A549 (cell line): ENCODE results near the gene KRT35.

Experiments used
- EP300 ChIP-seq, 2 experiments: fragments of >200 bp; sonication (Bioruptor Twin); formaldehyde crosslinking; IDR thresholded peaks; 2 replicates in 1 of 2; 3 replicates in 1 of 2; pipeline ENCODE4 v1.6.1; 2016 to 2017
- HDAC2 ChIP-seq: fragments of 200-600 bp; sonication (generic); IDR thresholded peaks from 2 replicates; pipeline ENCODE4 v1.6.1; 2016
- JUN ChIP-seq, 2 experiments: fragments of >200 bp; sonication (Bioruptor Twin); formaldehyde crosslinking; IDR thresholded peaks; 2 replicates in 1 of 2; 3 replicates in 1 of 2; pipeline ENCODE4 v1.6.1; 2016 to 2017
- MAX ChIP-seq: IDR thresholded peaks from 2 replicates; pipeline ENCODE4 v1.6.1; 2012
- PHF8 ChIP-seq: fragments of 200-600 bp; sonication (generic); IDR thresholded peaks from 2 replicates; pipeline ENCODE4 v1.6.1; 2016; ENCODE audit warnings: low read depth, mild to moderate bottlenecking, antibody characterized with exemption, moderate library complexity, borderline replicate concordance
- POLR2A ChIP-seq: IDR thresholded peaks from 2 replicates; pipeline ENCODE4 v1.6.1; 2012; ENCODE audit warnings: mild to moderate bottlenecking, low read length
- POLR2AphosphoS2 ChIP-seq: conservative IDR thresholded peaks from 2 replicates; pipeline ENCODE4 v1.6.1; 2012; ENCODE audit warnings: low read length, improper control_type of control experiment, inconsistent platforms
- RFX5 ChIP-seq: fragments of 450-650 bp; IDR thresholded peaks from 2 replicates; pipeline ENCODE4 v1.7.1; 2014; ENCODE audit warnings: antibody characterized with exemption, mild to moderate bottlenecking, moderate library complexity
- RNF2 ChIP-seq: fragments of 200-600 bp; sonication (generic); IDR thresholded peaks from 2 replicates; pipeline ENCODE4 v1.6.1; 2016; ENCODE audit warnings: low read depth, mild to moderate bottlenecking, antibody characterized with exemption, moderate library complexity, borderline replicate concordance
- TF ChIP-seq, protein P1 (sequence below): fragments of >200 bp; sonication (Bioruptor Twin); formaldehyde crosslinking; IDR thresholded peaks from 3 replicates; pipeline ENCODE4 v1.5.1; 2016
- TF ChIP-seq, protein P2 (sequence below): fragments of 250-450 bp; sonication (Bioruptor Pico); IDR thresholded peaks from 2 replicates; pipeline ENCODE4 v1.5.0; 2021; ENCODE audit warnings: mild to moderate bottlenecking, moderate library complexity, borderline replicate concordance
- TF ChIP-seq, protein P3 (sequence below): fragments of 150-350 bp; IDR thresholded peaks from 2 replicates; pipeline ENCODE4 v1.6.1; 2014; ENCODE audit warnings: low read depth, mild to moderate bottlenecking, low read length
- TF ChIP-seq, protein P4 (sequence below): fragments of 200-600 bp; sonication (generic); IDR thresholded peaks from 2 replicates; pipeline ENCODE4 v1.6.1; 2016; ENCODE audit warnings: antibody characterized with exemption, mild to moderate bottlenecking, moderate library complexity

- TF ChIP-seq MAX (no peak), RFX5 (no peak), EP300 (IDR thresholded peaks at IDR 0.05) (no peak), RNF2 (no peak), HDAC2 (no peak), POLR2AphosphoS2 (no peak), PHF8 (no peak), JUN (IDR thresholded peaks at IDR 0.05) (no peak), POLR2A (no peak)
- TF ChIP-seq, protein P1, sequence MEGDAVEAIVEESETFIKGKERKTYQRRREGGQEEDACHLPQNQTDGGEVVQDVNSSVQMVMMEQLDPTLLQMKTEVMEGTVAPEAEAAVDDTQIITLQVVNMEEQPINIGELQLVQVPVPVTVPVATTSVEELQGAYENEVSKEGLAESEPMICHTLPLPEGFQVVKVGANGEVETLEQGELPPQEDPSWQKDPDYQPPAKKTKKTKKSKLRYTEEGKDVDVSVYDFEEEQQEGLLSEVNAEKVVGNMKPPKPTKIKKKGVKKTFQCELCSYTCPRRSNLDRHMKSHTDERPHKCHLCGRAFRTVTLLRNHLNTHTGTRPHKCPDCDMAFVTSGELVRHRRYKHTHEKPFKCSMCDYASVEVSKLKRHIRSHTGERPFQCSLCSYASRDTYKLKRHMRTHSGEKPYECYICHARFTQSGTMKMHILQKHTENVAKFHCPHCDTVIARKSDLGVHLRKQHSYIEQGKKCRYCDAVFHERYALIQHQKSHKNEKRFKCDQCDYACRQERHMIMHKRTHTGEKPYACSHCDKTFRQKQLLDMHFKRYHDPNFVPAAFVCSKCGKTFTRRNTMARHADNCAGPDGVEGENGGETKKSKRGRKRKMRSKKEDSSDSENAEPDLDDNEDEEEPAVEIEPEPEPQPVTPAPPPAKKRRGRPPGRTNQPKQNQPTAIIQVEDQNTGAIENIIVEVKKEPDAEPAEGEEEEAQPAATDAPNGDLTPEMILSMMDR, result no peak
- TF ChIP-seq, protein P2, sequence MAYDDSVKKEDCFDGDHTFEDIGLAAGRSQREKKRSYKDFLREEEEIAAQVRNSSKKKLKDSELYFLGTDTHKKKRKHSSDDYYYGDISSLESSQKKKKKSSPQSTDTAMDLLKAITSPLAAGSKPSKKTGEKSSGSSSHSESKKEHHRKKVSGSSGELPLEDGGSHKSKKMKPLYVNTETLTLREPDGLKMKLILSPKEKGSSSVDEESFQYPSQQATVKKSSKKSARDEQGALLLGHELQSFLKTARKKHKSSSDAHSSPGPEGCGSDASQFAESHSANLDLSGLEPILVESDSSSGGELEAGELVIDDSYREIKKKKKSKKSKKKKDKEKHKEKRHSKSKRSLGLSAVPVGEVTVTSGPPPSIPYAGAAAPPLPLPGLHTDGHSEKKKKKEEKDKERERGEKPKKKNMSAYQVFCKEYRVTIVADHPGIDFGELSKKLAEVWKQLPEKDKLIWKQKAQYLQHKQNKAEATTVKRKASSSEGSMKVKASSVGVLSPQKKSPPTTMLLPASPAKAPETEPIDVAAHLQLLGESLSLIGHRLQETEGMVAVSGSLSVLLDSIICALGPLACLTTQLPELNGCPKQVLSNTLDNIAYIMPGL (CRISPR knock-in tag), result no peak
- TF ChIP-seq, protein P3, sequence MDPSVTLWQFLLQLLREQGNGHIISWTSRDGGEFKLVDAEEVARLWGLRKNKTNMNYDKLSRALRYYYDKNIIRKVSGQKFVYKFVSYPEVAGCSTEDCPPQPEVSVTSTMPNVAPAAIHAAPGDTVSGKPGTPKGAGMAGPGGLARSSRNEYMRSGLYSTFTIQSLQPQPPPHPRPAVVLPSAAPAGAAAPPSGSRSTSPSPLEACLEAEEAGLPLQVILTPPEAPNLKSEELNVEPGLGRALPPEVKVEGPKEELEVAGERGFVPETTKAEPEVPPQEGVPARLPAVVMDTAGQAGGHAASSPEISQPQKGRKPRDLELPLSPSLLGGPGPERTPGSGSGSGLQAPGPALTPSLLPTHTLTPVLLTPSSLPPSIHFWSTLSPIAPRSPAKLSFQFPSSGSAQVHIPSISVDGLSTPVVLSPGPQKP, result no peak
- TF ChIP-seq, protein P4, sequence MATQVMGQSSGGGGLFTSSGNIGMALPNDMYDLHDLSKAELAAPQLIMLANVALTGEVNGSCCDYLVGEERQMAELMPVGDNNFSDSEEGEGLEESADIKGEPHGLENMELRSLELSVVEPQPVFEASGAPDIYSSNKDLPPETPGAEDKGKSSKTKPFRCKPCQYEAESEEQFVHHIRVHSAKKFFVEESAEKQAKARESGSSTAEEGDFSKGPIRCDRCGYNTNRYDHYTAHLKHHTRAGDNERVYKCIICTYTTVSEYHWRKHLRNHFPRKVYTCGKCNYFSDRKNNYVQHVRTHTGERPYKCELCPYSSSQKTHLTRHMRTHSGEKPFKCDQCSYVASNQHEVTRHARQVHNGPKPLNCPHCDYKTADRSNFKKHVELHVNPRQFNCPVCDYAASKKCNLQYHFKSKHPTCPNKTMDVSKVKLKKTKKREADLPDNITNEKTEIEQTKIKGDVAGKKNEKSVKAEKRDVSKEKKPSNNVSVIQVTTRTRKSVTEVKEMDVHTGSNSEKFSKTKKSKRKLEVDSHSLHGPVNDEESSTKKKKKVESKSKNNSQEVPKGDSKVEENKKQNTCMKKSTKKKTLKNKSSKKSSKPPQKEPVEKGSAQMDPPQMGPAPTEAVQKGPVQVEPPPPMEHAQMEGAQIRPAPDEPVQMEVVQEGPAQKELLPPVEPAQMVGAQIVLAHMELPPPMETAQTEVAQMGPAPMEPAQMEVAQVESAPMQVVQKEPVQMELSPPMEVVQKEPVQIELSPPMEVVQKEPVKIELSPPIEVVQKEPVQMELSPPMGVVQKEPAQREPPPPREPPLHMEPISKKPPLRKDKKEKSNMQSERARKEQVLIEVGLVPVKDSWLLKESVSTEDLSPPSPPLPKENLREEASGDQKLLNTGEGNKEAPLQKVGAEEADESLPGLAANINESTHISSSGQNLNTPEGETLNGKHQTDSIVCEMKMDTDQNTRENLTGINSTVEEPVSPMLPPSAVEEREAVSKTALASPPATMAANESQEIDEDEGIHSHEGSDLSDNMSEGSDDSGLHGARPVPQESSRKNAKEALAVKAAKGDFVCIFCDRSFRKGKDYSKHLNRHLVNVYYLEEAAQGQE, result no peak
Measured at GRCh38 chr17:41429667-41430066, 51.3 kb downstream of the KRT35 start.
